PC-9 (cell line): Measurements from ENCODE around the gene BCHE. TPM values are rescaled to one million over a fixed set of nuclear protein-coding genes. Genes with fewer than 3 reads are reported as not detected.

Source experiments
- BruUV-seq: library from RNA; stranded (reverse); fragments of 400-500 nt; replicated peaks from 2 replicates; lab custom pipeline; 2021; lab: Mats Ljungman, UMichigan
- CTCF ChIA-PET: fragments of 300-600 bp; sonication (Branson Sonifier 250); formaldehyde crosslinking; loops from one replicate; lab custom pipeline; 2022; ENCODE audit warnings: antibody characterized with exemption; lab: Charles Lee
- POLR2A ChIA-PET: fragments of 300-600 bp; sonication (Branson Sonifier 250); formaldehyde crosslinking; loops from one replicate; lab custom pipeline; 2022; ENCODE audit warnings: antibody characterized with exemption; ENCODE audit not compliant: unreplicated experiment; lab: Charles Lee
- DNase-seq, 2 experiments: peaks; one replicate each; pipeline versions ENCODE4 v3.0.0 to v3.0.0-alpha.2; 2015 to 2022; ENCODE audit warnings: mixed read lengths in 1 of 2
- H2AFZ ChIP-seq: fragments of 200-600 bp; sonication (generic); 2 replicates; pipeline ENCODE4 v1.8.1; 2017; ENCODE audit warnings: antibody characterized with exemption
- H3F3A ChIP-seq: fragments of 200-600 bp; sonication (generic); 2 replicates; pipeline ENCODE4 v1.8.1; 2017; ENCODE audit warnings: antibody characterized with exemption, mild to moderate bottlenecking, low read depth; ENCODE audit not compliant: insufficient read depth
- H3K27ac ChIP-seq: fragments of 200-600 bp; sonication (generic); 2 replicates; pipeline ENCODE4 v1.6.1; 2016; ENCODE audit warnings: mixed run types
- H3K27me3 ChIP-seq: fragments of 200-600 bp; sonication (generic); 2 replicates; pipeline ENCODE4 v1.6.1; 2016; ENCODE audit warnings: low read depth, mixed run types; ENCODE audit not compliant: insufficient read depth
- H3K36me3 ChIP-seq: fragments of 200-600 bp; sonication (generic); 2 replicates; pipeline ENCODE4 v1.6.1; 2016; ENCODE audit warnings: low read depth, mixed run types
- H3K4me1 ChIP-seq: fragments of 200-600 bp; sonication (generic); replicated peaks from 2 replicates; pipeline ENCODE4 v1.6.1; 2016; ENCODE audit warnings: mixed run types; ENCODE audit not compliant: insufficient read depth
- H3K4me2 ChIP-seq: fragments of 200-600 bp; sonication (generic); 2 replicates; pipeline ENCODE4 v1.6.1; 2017; ENCODE audit warnings: mixed run types
- H3K4me3 ChIP-seq: fragments of 200-600 bp; sonication (generic); 2 replicates; pipeline ENCODE4 v1.6.1; 2016; ENCODE audit warnings: mixed run types
- H3K79me2 ChIP-seq: fragments of 200-600 bp; sonication (generic); 2 replicates; pipeline ENCODE4 v1.6.1; 2017; ENCODE audit warnings: low read depth, mixed run types
- H3K9me2 ChIP-seq: fragments of 200-600 bp; sonication (generic); 2 replicates; pipeline ENCODE4 v1.8.1; 2017; ENCODE audit warnings: mild to moderate bottlenecking; ENCODE audit not compliant: insufficient read depth
- H3K9me3 ChIP-seq: fragments of 200-600 bp; sonication (generic); 2 replicates; pipeline ENCODE4 v1.8.1; 2016; ENCODE audit warnings: low read depth; ENCODE audit not compliant: insufficient read depth
- H4K20me1 ChIP-seq: fragments of 200-600 bp; sonication (generic); 2 replicates; pipeline ENCODE4 v1.8.1; 2017; ENCODE audit not compliant: insufficient read depth
- CTCF ChIP-seq: fragments of 200-600 bp; sonication (generic); conservative IDR thresholded peaks from 2 replicates; pipeline ENCODE4 v1.6.1; 2017; ENCODE audit warnings: mixed run types, antibody characterized with exemption, mild to moderate bottlenecking, moderate library complexity
- EZH2 ChIP-seq: fragments of 200-600 bp; sonication (generic); IDR thresholded peaks from 2 replicates; pipeline ENCODE4 v1.8.0; 2017; ENCODE audit warnings: antibody characterized with exemption, low read depth
- intact Hi-C: fragments of 100-400 bp; cut with micrococcal nuclease; formaldehyde crosslinking; loops from one replicate; pipeline ENCODE4 v1.10.0; 2022; ENCODE audit not compliant: unreplicated experiment
- total RNA-seq: library from RNA; stranded (reverse); gene quantifications from 2 replicates; pipeline ENCODE4 v1.2.3, GENCODE V29; 2021

The BCHE gene
- total RNA-seq, 1 experiment from 2014 or later = not detected

GRCh38 chr3:165778891-165779290, 58.3 kb downstream of the BCHE start:
- no peaks in the 10 kb centered on the region for H3K27me3 ChIP-seq
- no peaks in the 10 kb centered on the region for H3F3A ChIP-seq
- POLR2A ChIA-PET = no interaction called here
- H3K36me3 ChIP-seq = no peaks in the 10 kb centered on the region
- H3K79me2 ChIP-seq = no peaks in the 10 kb centered on the region
- H3K4me2 ChIP-seq = no peak overlapping the region
- peaks cover 3% of the 10 kb centered on the region; the same call in 1 of the 2 replicates for H3K9me2 ChIP-seq
- no peak for TF ChIP-seq EZH2
- TF ChIP-seq CTCF = no peak
- H3K4me3 ChIP-seq = no peak overlapping the region
- no peak overlapping the region for H3K27ac ChIP-seq
- DNase-seq = no peak
- no peak overlapping the region for H2AFZ ChIP-seq
- no peaks in the 10 kb centered on the region for H3K9me3 ChIP-seq
- H4K20me1 ChIP-seq = no peaks in the 10 kb centered on the region
- CTCF ChIA-PET = no interaction called here
- no TSS peak for BruUV-seq
- no peaks in the 10 kb centered on the region for H3K4me1 ChIP-seq
- intact Hi-C loops = no loop called here

- no peaks in the 10 kb centered on the region for H3K79me2 ChIP-seq
- no peak for DNase-seq
- H3K9me2 ChIP-seq = peaks cover 3% of the 10 kb centered on the region; the same call in 1 of the 2 replicates
- ChIA-PET POLR2A (no interaction called here), CTCF (no interaction called here)
- BruUV-seq = no TSS peak
- no peaks in the 10 kb centered on the region for H3K27me3 ChIP-seq
- H3K4me1 ChIP-seq = no peaks in the 10 kb centered on the region
- no peak overlapping the region for H3K4me2 ChIP-seq
- intact Hi-C loops = no loop called here
- no peaks in the 10 kb centered on the region for H3K9me3 ChIP-seq
- H3F3A ChIP-seq = no peaks in the 10 kb centered on the region
- H4K20me1 ChIP-seq = no peaks in the 10 kb centered on the region
- TF ChIP-seq CTCF (no peak), EZH2 (no peak)
- H3K36me3 ChIP-seq = no peaks in the 10 kb centered on the region
- no peak overlapping the region for H2AFZ ChIP-seq
- H3K27ac ChIP-seq = no peak overlapping the region
- no peak overlapping the region for H3K4me3 ChIP-seq
Observed at GRCh38 chr3:165778456-165778855, 58.8 kb downstream of the BCHE start.

GRCh38 chr3:165775824-165776223, 61.4 kb downstream of the BCHE start:
- Histone ChIP-seq H2AFZ (0 out of 2 replicates have a peak overlapping the region, but pooled peaks have one; percentile 40), H3K27ac (no peak overlapping the region), H3K4me3 (no peak overlapping the region), H3K4me2 (no peak overlapping the region), H3F3A (no peaks in the 10 kb centered on the region), H3K9me2 (peaks cover 8% of the 10 kb centered on the region; the same call in 1 of the 2 replicates), H4K20me1 (no peaks in the 10 kb centered on the region), H3K9me3 (no peaks in the 10 kb centered on the region), H3K4me1 (no peaks in the 10 kb centered on the region), H3K79me2 (no peaks in the 10 kb centered on the region), H3K36me3 (no peaks in the 10 kb centered on the region), H3K27me3 (no peaks in the 10 kb centered on the region)
- no peak for DNase-seq
- BruUV-seq = no TSS peak
- ChIA-PET POLR2A (no interaction called here), CTCF (no interaction called here)
- intact Hi-C loops = no loop called here
- no peak for TF ChIP-seq EZH2
- TF ChIP-seq CTCF = no peak
